Mesothelial cell of epicardium (in vitro differentiated cells): Measurements from ENCODE around the gene NPBWR2. TPM values are rescaled to one million over a fixed set of nuclear protein-coding genes. Genes with fewer than 3 reads are reported as not detected.

ENCODE experiments used
- DNase-seq, 2 experiments: peaks; one replicate each; pipeline ENCODE4 v3.0.0; 2021; ENCODE audit warnings: low spot score in 2 of 2; ENCODE audit not compliant: unreplicated experiment in 2 of 2
- H3K27ac Mint-ChIP-seq: 2 replicates; pipeline ENCODE4 v1.8.0; 2021; ENCODE audit warnings: mixed read lengths
- H3K27me3 Mint-ChIP-seq: 2 replicates; pipeline ENCODE4 v1.8.0; 2021; ENCODE audit warnings: low read depth, mixed read lengths
- H3K36me3 Mint-ChIP-seq: 2 replicates; pipeline ENCODE4 v1.8.0; 2021; ENCODE audit warnings: mixed read lengths
- H3K4me1 Mint-ChIP-seq: 2 replicates; pipeline ENCODE4 v1.8.0; 2021; ENCODE audit warnings: mixed read lengths
- H3K4me3 Mint-ChIP-seq: 2 replicates; pipeline ENCODE4 v1.8.0; 2021; ENCODE audit warnings: mild to moderate bottlenecking, moderate library complexity, mixed read lengths
- H3K9me3 Mint-ChIP-seq: 2 replicates; pipeline ENCODE4 v1.8.0; 2021; ENCODE audit warnings: mixed read lengths
- total RNA-seq: library from RNA; stranded (reverse); gene quantifications from 3 replicates; pipeline ENCODE4 v1.2.1, GENCODE V29; 2021
- TF ChIP-seq, protein P1 (sequence below): fragments of 200-600 bp; sonication (generic); IDR thresholded peaks from one replicate; pipeline ENCODE4 v1.5.0; 2021; ENCODE audit warnings: antibody characterized with exemption; ENCODE audit not compliant: unreplicated experiment

Gene NPBWR2
- total RNA-seq, 1 donor from 2014 or later: not detected

DNA sequence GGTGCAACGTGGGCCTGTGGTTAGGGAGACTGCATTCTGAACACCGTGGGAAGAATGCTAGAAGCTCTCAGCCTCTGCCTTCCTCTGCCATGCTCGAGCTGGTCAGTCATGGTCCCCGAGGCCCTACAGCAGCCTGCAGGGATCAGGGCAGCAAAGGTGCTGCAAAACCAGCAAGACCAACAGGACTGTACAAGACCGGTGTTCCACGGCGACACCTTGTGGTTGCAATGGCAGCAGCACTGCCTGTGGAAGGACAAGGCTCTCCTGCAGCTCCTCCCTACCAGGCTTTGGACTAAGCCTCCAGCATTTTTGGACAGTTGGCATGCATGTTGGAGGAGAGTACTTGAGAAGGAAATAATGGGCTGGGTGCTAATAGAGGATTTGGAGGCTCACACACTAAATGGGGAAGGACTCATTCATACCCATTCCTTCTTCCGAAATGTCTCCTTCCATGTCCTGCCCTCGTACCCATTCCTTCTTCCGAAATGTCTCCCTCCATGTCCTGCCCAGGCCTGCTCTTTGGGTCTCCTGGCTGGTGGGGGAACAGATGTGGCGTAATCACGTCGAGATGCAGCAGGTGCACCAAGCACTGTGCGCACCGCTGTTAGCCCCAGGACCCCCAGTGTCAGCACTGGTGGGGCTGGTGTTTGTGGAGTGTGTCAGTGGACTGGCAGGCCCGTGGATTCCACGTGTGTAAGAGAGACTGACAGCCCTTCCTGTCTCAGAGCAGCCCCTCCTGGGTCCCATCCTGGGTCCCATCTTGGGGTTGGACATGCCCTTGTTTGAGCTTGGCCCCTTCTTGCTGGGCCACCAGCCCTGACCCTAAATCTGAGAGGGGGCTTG is 38.3 kb upstream of the NPBWR2 start:
- H3K36me3 Mint-ChIP-seq: no peaks in the 10 kb centered on the region
- TF ChIP-seq, protein P1, sequence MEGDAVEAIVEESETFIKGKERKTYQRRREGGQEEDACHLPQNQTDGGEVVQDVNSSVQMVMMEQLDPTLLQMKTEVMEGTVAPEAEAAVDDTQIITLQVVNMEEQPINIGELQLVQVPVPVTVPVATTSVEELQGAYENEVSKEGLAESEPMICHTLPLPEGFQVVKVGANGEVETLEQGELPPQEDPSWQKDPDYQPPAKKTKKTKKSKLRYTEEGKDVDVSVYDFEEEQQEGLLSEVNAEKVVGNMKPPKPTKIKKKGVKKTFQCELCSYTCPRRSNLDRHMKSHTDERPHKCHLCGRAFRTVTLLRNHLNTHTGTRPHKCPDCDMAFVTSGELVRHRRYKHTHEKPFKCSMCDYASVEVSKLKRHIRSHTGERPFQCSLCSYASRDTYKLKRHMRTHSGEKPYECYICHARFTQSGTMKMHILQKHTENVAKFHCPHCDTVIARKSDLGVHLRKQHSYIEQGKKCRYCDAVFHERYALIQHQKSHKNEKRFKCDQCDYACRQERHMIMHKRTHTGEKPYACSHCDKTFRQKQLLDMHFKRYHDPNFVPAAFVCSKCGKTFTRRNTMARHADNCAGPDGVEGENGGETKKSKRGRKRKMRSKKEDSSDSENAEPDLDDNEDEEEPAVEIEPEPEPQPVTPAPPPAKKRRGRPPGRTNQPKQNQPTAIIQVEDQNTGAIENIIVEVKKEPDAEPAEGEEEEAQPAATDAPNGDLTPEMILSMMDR: no peak
- peaks cover 10% of the 10 kb centered on the region for H3K9me3 Mint-ChIP-seq
- H3K4me1 Mint-ChIP-seq: no peaks in the 10 kb centered on the region
- no peak overlapping the region for H3K4me3 Mint-ChIP-seq
- peaks cover 32% of the 10 kb centered on the region for H3K27me3 Mint-ChIP-seq
- no peak overlapping the region for H3K27ac Mint-ChIP-seq
- peak in 1 of 2 experiments; percentile 22 for DNase-seq

GRCh38 chr20:64144144-64144912 is 37.0 kb upstream of the NPBWR2 start:
- Mint-ChIP-seq H3K27me3 (peaks cover 38% of the 10 kb centered on the region), H3K4me3 (no peak overlapping the region)
- TF ChIP-seq, protein P1: no peak

GRCh38 chr20:64143018-64143801 is 35.8 kb upstream of the NPBWR2 start:
- Mint-ChIP-seq H3K9me3 (peaks cover 10% of the 10 kb centered on the region), H3K27ac (no peak overlapping the region), H3K4me3 (no peak overlapping the region), H3K36me3 (no peaks in the 10 kb centered on the region), H3K4me1 (no peaks in the 10 kb centered on the region), H3K27me3 (peaks cover 37% of the 10 kb centered on the region)
- TF ChIP-seq, protein P1: no peak
- DNase-seq: peak in 1 of 2 experiments; percentile 11

More at GRCh38 chr20:64144144-64144912, 37.0 kb upstream of the NPBWR2 start:
- DNase-seq: no peak
- no peaks in the 10 kb centered on the region for H3K36me3 Mint-ChIP-seq
- H3K4me1 Mint-ChIP-seq: no peaks in the 10 kb centered on the region
- no peak overlapping the region for H3K27ac Mint-ChIP-seq
- H3K9me3 Mint-ChIP-seq: peaks cover 10% of the 10 kb centered on the region

GRCh38 chr20:64142590-64142989 is 35.2 kb upstream of the NPBWR2 start:
- Mint-ChIP-seq H3K27ac (no peak overlapping the region), H3K27me3 (peaks cover 31% of the 10 kb centered on the region), H3K9me3 (peaks cover 10% of the 10 kb centered on the region), H3K4me1 (no peaks in the 10 kb centered on the region), H3K4me3 (no peak overlapping the region), H3K36me3 (no peaks in the 10 kb centered on the region)
- TF ChIP-seq, protein P1: no peak
- no peak for DNase-seq

DNA sequence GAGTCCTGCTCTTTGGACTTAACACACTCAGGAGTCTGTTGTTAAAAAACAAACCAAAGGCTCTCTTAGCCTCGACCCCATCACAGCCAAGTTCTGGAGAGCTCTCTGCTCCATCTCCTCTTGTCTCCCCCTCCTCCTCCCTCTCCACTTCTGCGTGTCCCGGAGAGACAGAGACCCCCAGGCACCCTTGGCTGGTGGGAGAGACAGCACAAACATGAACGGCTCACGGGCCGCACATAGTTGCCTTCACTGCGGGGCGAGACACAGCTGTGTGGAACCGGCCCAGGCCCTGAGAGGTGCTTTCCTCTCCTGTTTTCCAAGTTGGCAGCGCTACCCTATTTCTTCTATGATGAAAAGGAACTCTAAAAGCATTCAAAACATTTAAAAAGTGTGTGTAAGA is 33.6 kb upstream of the NPBWR2 start:
- TF ChIP-seq, protein P1: no peak
- no peaks in the 10 kb centered on the region for H3K36me3 Mint-ChIP-seq
- H3K9me3 Mint-ChIP-seq: peaks cover 10% of the 10 kb centered on the region
- no peak overlapping the region for H3K27ac Mint-ChIP-seq
- peaks cover 33% of the 10 kb centered on the region for H3K27me3 Mint-ChIP-seq
- H3K4me3 Mint-ChIP-seq: no peak overlapping the region
- no peaks in the 10 kb centered on the region for H3K4me1 Mint-ChIP-seq
- DNase-seq: peak in 1 of 2 experiments; percentile 34
